Neutrophil (primary cell): ENCODE results near the gene TST.

Experiments
- H3K27ac ChIP-seq: fragments of 200-600 bp; sonication (generic); 2 replicates; pipeline ENCODE4 v1.5.1; 2016; ENCODE audit warnings: mild to moderate bottlenecking, moderate library complexity
- H3K27me3 ChIP-seq: fragments of 200-600 bp; sonication (generic); 2 replicates; pipeline ENCODE4 v1.6.0; 2016; ENCODE audit warnings: mild to moderate bottlenecking
- H3K36me3 ChIP-seq: fragments of 200-600 bp; sonication (generic); 2 replicates; pipeline ENCODE4 v1.5.1; 2017
- H3K4me1 ChIP-seq, 2 experiments: fragments of 200-600 bp in 1 of 2; sonication (generic) in 1 of 2; 1 replicate in 1 of 2; 2 replicates in 1 of 2; pipeline versions ENCODE4 v1.5.1 to v1.6.1; 2013 to 2016; ENCODE audit warnings: low read depth in 1 of 2, low read length in 1 of 2, mild to moderate bottlenecking in 1 of 2, moderate library complexity in 1 of 2; ENCODE audit not compliant: control insufficient read depth in 1 of 2, insufficient read depth in 1 of 2
- H3K4me3 ChIP-seq, 2 experiments: fragments of 200-600 bp in 1 of 2; sonication (generic) in 1 of 2; 1 replicate in 1 of 2; 2 replicates in 1 of 2; pipeline ENCODE4 v1.5.1; 2013 to 2016; ENCODE audit warnings: low read depth in 1 of 2, low read length in 1 of 2, mild to moderate bottlenecking in 1 of 2, moderate library complexity in 1 of 2
- H3K9me3 ChIP-seq: fragments of 200-600 bp; sonication (generic); 2 replicates; pipeline ENCODE4 v1.5.1; 2016
- TF ChIP-seq, protein P1 (sequence below): fragments of 200-600 bp; sonication (generic); IDR thresholded peaks from 2 replicates; pipeline ENCODE4 v1.5.1; 2016; ENCODE audit warnings: antibody characterized with exemption

TST gene

DNA sequence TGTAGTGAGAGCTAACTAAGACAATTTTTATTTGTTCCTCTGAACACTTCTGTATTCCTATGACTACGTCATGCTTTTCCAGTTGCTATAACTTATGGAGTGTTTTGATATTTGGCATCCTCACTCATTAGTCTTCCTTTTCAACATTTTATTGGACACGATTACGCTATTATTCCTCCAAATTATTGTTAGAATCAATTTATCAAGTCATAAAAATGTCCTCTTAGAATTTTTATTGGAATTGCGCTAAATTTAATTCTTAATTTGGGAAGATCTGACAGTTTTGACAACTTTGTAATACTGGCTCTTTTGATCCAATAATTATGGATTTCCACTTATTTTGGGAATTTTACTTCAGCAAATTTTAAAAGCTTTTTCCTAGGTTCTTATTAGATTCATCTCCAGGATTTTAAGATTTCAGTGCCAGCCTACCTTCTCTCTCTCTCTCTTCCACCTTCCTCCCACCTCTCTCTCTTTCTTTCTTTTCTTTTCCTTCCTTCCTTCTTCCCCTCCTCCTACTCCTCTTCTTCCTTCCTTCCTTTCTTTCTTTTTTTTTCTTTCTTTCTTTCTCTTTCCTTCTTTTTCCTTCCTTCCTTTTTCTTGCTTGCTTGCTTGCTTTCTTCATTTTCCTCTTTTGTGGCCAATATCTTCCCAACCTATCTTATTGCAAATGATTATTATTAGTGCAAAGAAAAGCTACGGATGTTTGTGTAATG is 50.8 kb downstream of the TST start:
- no peak overlapping the region for H3K4me3 ChIP-seq
- no peaks in the 10 kb centered on the region for H3K36me3 ChIP-seq
- no peaks in the 10 kb centered on the region for H3K27me3 ChIP-seq
- TF ChIP-seq, protein P1, sequence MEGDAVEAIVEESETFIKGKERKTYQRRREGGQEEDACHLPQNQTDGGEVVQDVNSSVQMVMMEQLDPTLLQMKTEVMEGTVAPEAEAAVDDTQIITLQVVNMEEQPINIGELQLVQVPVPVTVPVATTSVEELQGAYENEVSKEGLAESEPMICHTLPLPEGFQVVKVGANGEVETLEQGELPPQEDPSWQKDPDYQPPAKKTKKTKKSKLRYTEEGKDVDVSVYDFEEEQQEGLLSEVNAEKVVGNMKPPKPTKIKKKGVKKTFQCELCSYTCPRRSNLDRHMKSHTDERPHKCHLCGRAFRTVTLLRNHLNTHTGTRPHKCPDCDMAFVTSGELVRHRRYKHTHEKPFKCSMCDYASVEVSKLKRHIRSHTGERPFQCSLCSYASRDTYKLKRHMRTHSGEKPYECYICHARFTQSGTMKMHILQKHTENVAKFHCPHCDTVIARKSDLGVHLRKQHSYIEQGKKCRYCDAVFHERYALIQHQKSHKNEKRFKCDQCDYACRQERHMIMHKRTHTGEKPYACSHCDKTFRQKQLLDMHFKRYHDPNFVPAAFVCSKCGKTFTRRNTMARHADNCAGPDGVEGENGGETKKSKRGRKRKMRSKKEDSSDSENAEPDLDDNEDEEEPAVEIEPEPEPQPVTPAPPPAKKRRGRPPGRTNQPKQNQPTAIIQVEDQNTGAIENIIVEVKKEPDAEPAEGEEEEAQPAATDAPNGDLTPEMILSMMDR = no peak
- H3K9me3 ChIP-seq = no peaks in the 10 kb centered on the region
- H3K27ac ChIP-seq = peak overlapping the region; percentile 70
- peaks cover 52 to 65% of the 10 kb centered on the region in 2 experiments for H3K4me1 ChIP-seq

DNA sequence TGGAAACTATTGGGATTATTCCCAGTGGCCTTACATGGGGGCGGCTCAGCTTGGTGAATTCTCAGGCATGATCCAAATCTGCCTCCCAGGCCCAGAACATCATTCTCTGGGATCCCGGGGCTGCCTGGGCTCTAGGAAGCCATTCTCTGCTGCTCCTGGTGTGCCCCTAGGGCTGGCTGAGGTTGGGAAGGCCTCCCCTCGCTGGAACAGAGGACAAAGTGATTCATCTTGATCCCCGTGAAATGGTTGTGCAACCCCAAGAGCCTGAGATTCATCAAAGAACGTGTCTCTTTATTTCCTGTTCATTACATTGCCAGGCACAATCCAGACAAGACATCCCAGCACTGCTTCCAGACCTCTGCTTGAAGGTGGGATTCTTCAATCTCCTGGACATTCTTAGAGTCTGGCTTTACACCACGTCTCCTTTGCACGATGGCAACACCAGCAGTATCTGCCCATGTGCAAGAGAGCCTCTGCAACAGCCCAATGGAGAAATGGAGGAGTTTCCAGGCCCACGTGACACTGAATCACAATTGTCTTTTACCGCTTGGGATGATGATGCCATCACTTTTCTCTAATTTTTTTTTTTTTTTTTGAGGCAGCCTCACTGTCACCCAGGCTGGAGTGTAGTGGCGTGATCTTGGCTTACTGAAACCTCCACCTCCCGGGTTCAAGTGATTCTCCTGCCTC is 52.3 kb downstream of the TST start:
- H3K9me3 ChIP-seq = no peaks in the 10 kb centered on the region
- no peak overlapping the region for H3K27ac ChIP-seq
- H3K4me1 ChIP-seq = peaks cover 59 to 77% of the 10 kb centered on the region in 2 experiments
- TF ChIP-seq, protein P1 = no peak
- H3K4me3 ChIP-seq = no peak overlapping the region
- no peaks in the 10 kb centered on the region for H3K27me3 ChIP-seq
- H3K36me3 ChIP-seq = no peaks in the 10 kb centered on the region

GRCh38 chr22:36965696-36966095 is 53.6 kb downstream of the TST start:
- Histone ChIP-seq H3K27me3 (peaks cover under 1% of the 10 kb centered on the region), H3K27ac (peak overlapping the region; percentile 73), H3K9me3 (no peaks in the 10 kb centered on the region), H3K4me1 (peaks cover 59 to 73% of the 10 kb centered on the region in 2 experiments), H3K36me3 (no peaks in the 10 kb centered on the region), H3K4me3 (peak overlapping the region in 1 of 2 experiments; percentile 1)
- TF ChIP-seq, protein P1 = no peak

DNA sequence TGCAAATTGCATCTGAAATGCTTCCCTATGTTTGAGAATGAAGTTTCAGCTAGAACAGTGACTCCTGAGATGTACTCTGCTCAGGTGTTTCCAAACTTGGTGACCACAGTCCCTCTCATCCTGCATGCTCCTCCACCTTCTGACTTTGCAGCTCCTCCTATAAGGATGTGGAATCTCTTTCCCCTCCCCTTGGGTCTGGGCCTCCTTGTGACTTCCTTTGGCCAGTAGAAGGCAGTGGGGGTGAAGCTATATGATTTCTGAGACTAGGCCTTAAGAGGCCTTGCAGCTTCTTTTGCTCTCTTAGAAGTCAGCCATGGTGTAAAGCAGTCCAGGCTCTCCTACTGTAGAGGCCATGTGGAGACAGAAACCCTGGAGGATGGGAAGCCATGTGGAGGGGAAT is 55.1 kb downstream of the TST start:
- TF ChIP-seq, protein P1 = no peak
- no peak overlapping the region for H3K4me3 ChIP-seq
- H3K9me3 ChIP-seq = no peaks in the 10 kb centered on the region
- H3K27ac ChIP-seq = peak overlapping the region; percentile 21
- H3K27me3 ChIP-seq = peaks cover 14% of the 10 kb centered on the region
- peaks cover 44 to 57% of the 10 kb centered on the region in 2 experiments for H3K4me1 ChIP-seq
- H3K36me3 ChIP-seq = no peaks in the 10 kb centered on the region

DNA sequence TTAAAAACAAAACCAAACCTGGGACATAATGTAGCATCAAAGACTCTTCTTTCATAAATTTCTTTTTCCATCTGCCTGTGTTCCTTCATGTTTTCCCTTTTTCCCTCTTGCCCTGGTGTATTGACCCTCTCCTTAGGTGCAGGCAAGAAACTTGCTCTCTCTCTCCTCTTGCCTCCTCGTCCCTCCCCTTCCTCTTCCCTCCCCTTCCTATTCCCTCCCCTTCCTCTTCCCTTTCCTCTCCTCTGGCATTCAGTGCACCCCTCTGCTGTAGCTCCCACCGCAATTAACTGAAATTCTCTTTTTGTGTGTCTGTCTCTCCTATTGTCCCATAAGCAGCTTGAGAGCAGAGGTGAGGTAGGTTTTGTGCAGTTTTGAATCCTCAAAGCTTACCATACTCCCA is 55.9 kb downstream of the TST start:
- H3K9me3 ChIP-seq = no peaks in the 10 kb centered on the region
- H3K27ac ChIP-seq = peak overlapping the region; percentile 21
- no peaks in the 10 kb centered on the region for H3K36me3 ChIP-seq
- peaks cover 14% of the 10 kb centered on the region for H3K27me3 ChIP-seq
- peaks cover 36 to 49% of the 10 kb centered on the region in 2 experiments for H3K4me1 ChIP-seq
- TF ChIP-seq, protein P1 = no peak
- no peak overlapping the region for H3K4me3 ChIP-seq
